Stimulated activated memory B cell treated with anti-CD40 and anti-IgM and Interleukin-4, amounts not matched to agents 10 μg/mL and 1 μg/mL and 100 μg/mL, for 72 hours (primary cell): ENCODE measurements around the gene LRP8.
A peak's percentile ranks its signal among the peaks of the same experiment; 100 is the strongest.
"Not testable (repeated sequence)": the region's sequence is repeated elsewhere in the genome, so short reads cannot be mapped to it uniquely, and the experiment has no call there.

Experiments used
- ATAC-seq: fragments of 150-1000 bp; cut with Tn5 transposase; 2 replicates; pipeline ENCODE4 v1.10.0; 2021
- H3K27ac Mint-ChIP-seq: one replicate; pipeline ENCODE4 v1.8.0; 2022; ENCODE audit warnings: mild to moderate bottlenecking, mixed read lengths
- H3K27me3 Mint-ChIP-seq: one replicate; pipeline ENCODE4 v1.8.0; 2022; ENCODE audit warnings: mixed read lengths
- H3K36me3 Mint-ChIP-seq: one replicate; pipeline ENCODE4 v1.8.0; 2022; ENCODE audit warnings: mixed read lengths
- H3K4me1 Mint-ChIP-seq: one replicate; pipeline ENCODE4 v1.8.0; 2022; ENCODE audit warnings: mixed read lengths
- H3K4me3 Mint-ChIP-seq: one replicate; pipeline ENCODE4 v1.8.0; 2022; ENCODE audit warnings: mild to moderate bottlenecking, moderate library complexity, mixed read lengths
- H3K9me3 Mint-ChIP-seq: one replicate; pipeline ENCODE4 v1.8.0; 2022; ENCODE audit warnings: mixed read lengths

LRP8 gene

DNA sequence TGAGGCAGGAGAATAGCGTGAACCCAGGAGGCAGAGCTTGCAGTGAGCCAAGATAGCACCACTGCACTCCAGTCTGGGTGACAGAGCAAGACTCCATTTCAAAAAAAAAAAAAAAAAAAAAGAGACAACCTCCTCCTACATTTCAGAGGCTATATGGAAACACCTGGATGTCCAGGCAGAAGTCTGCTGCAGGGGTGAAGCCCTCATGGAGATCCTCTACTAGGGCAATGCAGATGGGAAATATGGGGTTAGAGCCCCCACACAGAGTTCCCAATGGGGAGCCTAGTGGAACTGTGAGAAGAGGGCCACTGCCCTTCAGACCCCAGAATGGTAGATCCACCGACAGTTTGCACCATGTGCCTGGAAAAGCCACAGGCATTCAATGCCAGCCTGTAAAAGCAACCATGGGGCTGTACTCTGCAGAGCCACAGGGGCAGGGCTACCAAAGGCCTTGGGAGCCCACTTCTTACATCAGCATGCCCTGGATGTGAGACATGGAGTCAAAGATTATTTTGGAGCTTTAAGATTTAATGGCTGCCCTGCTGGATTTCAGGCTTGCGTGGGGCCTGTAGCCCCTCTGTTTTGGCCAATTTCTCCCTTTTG lies 121.7 kb downstream of the LRP8 start:
- not testable (repeated sequence) for H3K27ac Mint-ChIP-seq, H3K4me3 Mint-ChIP-seq, ATAC-seq, H3K27me3 Mint-ChIP-seq, H3K4me1 Mint-ChIP-seq
- Mint-ChIP-seq H3K36me3 (peaks cover 91% of the 10 kb centered on the region), H3K9me3 (peaks cover 23% of the 10 kb centered on the region)

- not testable (repeated sequence) for ATAC-seq, H3K4me1 Mint-ChIP-seq, H3K4me3 Mint-ChIP-seq, H3K27ac Mint-ChIP-seq, H3K27me3 Mint-ChIP-seq
- H3K9me3 Mint-ChIP-seq = peaks cover 23% of the 10 kb centered on the region
- peaks cover 84% of the 10 kb centered on the region for H3K36me3 Mint-ChIP-seq
Measured at GRCh38 chr1:53205496-53205895, 122.4 kb downstream of the LRP8 start.

GRCh38 chr1:53203466-53203865 lies 124.4 kb downstream of the LRP8 start:
- Mint-ChIP-seq H3K9me3 (peaks cover 23% of the 10 kb centered on the region), H3K27me3 (no peaks in the 10 kb centered on the region), H3K27ac (no peak overlapping the region), H3K4me3 (no peak overlapping the region), H3K4me1 (no peaks in the 10 kb centered on the region), H3K36me3 (peaks cover 63% of the 10 kb centered on the region)
- ATAC-seq = no peak

GRCh38 chr1:53198241-53198651 lies 129.6 kb downstream of the LRP8 start:
- Mint-ChIP-seq H3K27ac (peak overlapping the region; percentile 93), H3K4me1 (peaks cover 20% of the 10 kb centered on the region), H3K27me3 (no peaks in the 10 kb centered on the region), H3K36me3 (peaks cover 25% of the 10 kb centered on the region), H3K4me3 (peak overlapping the region; percentile 89), H3K9me3 (no peaks in the 10 kb centered on the region)
- no peak for ATAC-seq

- Mint-ChIP-seq H3K36me3 (peaks cover 18% of the 10 kb centered on the region), H3K4me1 (peaks cover 20% of the 10 kb centered on the region), H3K27ac (peak overlapping the region; percentile 93), H3K27me3 (no peaks in the 10 kb centered on the region), H3K9me3 (no peaks in the 10 kb centered on the region), H3K4me3 (peak overlapping the region; percentile 89)
- ATAC-seq = no peak
Measured at GRCh38 chr1:53197291-53198200, 130.3 kb downstream of the LRP8 start.

GRCh38 chr1:53196485-53197290 lies 131.2 kb downstream of the LRP8 start, which contains the start of gene CPT2:
Gene CPT2, plus strand, starts transcription at chr1:53196824. Its CDS starts 120 bp downstream, at chr1:53196944.
- peaks cover 10% of the 10 kb centered on the region for H3K36me3 Mint-ChIP-seq
- peaks cover 3% of the 10 kb centered on the region for H3K9me3 Mint-ChIP-seq
- H3K4me1 Mint-ChIP-seq = peaks cover 20% of the 10 kb centered on the region
- H3K4me3 Mint-ChIP-seq = peak within 1 kb of the TSS; percentile 89
- peak within 1 kb of the TSS; percentile 93 for H3K27ac Mint-ChIP-seq
- H3K27me3 Mint-ChIP-seq = no peaks in the 10 kb centered on the region
- peak; percentile 99 for ATAC-seq

DNA sequence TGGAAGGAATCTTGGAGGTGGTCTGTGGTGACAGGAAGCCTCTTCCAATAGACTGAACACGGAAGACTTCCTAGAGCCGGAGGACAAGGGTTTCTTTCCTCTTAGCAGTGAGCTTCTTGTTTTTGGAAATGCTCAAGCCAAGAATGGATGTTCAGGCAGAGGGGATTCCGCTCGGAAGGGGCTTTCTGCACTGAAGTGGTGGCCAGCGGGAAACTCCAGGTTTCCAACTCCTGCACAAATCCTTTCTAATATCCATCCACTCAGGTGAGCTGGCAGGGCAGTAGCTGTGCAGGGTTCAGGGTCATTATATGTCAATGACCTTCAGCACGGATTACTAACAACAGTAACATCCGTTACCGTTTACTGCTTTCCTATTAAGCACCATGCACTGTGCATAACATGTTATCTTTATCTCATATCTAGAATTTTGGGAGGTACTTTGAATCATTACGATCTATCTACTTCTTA lies 131.8 kb downstream of the LRP8 start:
- Mint-ChIP-seq H3K27me3 (no peaks in the 10 kb centered on the region), H3K4me3 (peak overlapping the region; percentile 83), H3K4me1 (peaks cover 20% of the 10 kb centered on the region), H3K27ac (peak overlapping the region; percentile 93), H3K9me3 (peaks cover 3% of the 10 kb centered on the region), H3K36me3 (peaks cover 10% of the 10 kb centered on the region)
- peak; percentile 37 for ATAC-seq

DNA sequence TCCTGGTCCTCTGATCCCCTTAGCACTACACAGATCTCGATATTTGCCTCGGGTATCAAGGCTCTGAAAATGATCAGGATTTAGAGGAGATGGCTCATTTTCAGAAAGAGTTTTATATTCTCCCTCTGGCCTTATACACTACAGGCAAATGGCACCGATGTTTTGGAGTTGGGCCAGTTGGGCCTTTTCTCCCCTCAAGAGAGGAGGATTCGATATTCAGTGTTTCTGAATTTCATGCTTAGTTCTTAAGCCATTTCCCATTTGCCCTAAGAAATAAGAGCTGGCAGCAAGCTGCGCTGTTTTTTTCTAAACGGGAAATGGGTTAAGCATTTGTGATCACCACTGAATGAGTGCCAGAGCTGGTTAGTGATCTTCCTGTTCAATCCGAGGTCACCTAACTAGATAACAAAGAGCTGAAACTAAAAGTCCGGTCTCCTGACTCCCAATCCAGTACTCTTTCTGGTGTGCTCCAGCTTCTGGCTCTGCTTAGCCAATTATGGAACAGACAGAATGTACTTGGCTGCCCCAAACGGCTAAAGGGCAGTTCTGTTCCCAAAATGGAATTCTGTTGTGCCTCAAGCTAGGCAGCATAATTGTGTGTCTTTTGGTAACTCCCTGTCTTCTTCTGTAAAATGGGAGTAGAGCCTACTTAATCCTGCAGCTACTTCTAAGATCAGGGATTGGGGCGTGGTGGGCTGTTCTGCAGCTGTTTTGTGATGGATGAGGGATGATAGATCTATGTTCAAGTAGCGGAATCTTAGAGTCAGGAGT lies 132.4 kb downstream of the LRP8 start:
- no peak overlapping the region for H3K4me3 Mint-ChIP-seq
- H3K27me3 Mint-ChIP-seq = no peaks in the 10 kb centered on the region
- peak overlapping the region; percentile 93 for H3K27ac Mint-ChIP-seq
- H3K4me1 Mint-ChIP-seq = peaks cover 20% of the 10 kb centered on the region
- H3K9me3 Mint-ChIP-seq = peaks cover 3% of the 10 kb centered on the region
- ATAC-seq = no peak
- peaks cover 10% of the 10 kb centered on the region for H3K36me3 Mint-ChIP-seq
